ENCODE data around the gene POU2F3.

POU2F3 gene

DNA sequence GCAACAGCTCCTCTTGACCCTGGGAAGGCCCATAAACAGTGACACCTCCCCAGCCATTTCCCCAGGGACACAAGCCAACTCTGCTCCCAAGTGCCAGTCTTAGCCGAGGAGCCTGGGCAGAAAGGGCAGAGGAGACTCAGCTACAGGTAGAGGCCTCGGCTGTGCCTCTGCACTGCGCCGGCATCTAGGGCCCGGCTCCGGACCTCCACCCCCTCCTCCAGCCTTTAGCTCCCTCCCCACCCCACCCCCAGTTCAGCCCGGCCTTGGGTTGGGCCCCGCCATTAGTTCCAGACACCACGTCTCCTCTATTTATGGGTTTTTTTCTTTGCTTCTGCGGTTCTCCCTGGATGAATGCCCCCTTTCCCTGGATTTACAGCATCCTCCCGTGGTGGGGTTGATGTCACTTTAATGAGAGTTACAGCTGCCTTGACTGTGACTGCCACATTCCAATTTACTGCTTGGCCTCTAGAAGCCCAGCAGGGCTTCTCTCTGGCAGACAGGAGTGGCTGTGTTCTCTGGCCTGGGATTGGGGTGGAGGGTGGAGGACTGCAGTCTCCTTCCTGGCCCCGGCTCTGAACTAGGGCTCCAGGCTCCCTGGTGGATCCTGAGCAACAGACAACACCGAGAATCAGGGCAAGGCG, 42.6 kb upstream of the POU2F3 start:
- no peak for DNase-seq (ENCODE audit: low read depth)
- TF ChIP-seq, protein P1, sequence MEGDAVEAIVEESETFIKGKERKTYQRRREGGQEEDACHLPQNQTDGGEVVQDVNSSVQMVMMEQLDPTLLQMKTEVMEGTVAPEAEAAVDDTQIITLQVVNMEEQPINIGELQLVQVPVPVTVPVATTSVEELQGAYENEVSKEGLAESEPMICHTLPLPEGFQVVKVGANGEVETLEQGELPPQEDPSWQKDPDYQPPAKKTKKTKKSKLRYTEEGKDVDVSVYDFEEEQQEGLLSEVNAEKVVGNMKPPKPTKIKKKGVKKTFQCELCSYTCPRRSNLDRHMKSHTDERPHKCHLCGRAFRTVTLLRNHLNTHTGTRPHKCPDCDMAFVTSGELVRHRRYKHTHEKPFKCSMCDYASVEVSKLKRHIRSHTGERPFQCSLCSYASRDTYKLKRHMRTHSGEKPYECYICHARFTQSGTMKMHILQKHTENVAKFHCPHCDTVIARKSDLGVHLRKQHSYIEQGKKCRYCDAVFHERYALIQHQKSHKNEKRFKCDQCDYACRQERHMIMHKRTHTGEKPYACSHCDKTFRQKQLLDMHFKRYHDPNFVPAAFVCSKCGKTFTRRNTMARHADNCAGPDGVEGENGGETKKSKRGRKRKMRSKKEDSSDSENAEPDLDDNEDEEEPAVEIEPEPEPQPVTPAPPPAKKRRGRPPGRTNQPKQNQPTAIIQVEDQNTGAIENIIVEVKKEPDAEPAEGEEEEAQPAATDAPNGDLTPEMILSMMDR (IDR thresholded peaks at IDR 0.05; ENCODE audit: insufficient read depth, low read depth, low read length, missing control alignments) = no peak
- H3K4me3 ChIP-seq (ENCODE audit: low read depth, low read length) = no peak overlapping the region

DNA sequence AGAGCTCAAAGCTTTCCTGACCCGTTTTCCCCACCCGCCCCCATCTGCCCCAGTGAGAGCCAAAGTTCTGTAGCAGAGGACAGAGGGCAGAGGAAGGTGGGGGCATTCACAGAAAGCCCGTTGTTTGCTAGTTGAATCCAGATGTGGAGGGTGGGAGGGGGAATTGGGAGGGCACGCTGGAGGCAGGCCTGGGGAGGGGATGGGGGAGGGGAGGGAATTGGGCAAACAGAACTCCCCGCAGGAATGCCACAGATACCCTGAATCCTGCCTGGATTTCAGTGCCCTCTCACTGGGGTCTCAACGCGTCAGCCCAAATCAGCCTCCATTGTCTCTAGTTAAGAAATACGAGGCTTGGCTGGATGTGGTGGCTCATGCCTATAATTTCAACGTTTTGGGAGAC, 42.0 kb upstream of the POU2F3 start:
- H3K4me3 ChIP-seq (ENCODE audit: low read depth, low read length) = no peak overlapping the region
- DNase-seq (ENCODE audit: low read depth) = no peak
- TF ChIP-seq, protein P1 (IDR thresholded peaks at IDR 0.05; ENCODE audit: insufficient read depth, low read depth, low read length, missing control alignments) = no peak

DNA sequence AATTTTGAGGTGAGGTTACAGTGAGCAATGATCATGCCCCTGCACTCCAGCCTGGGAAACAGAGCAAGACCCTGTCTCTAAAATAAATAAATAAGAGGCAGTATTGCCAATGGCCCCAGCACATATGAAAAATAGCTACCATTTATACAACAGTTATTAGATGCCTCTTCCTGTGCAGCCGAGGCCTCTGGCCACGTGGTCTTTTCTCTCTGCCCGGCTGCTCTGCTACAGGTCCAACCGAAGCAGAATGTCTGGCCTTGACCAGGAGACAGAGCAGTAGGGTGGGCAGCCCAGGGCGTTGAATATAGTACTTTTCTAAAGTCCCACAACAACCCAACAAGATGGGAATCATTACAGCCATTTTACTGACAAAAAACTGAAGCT, 41.5 kb upstream of the POU2F3 start:
- no peak for DNase-seq (ENCODE audit: low read depth)
- TF ChIP-seq, protein P1 (IDR thresholded peaks at IDR 0.05; ENCODE audit: insufficient read depth, low read depth, low read length, missing control alignments) = no peak
- H3K4me3 ChIP-seq (ENCODE audit: low read depth, low read length) = no peak overlapping the region

DNA sequence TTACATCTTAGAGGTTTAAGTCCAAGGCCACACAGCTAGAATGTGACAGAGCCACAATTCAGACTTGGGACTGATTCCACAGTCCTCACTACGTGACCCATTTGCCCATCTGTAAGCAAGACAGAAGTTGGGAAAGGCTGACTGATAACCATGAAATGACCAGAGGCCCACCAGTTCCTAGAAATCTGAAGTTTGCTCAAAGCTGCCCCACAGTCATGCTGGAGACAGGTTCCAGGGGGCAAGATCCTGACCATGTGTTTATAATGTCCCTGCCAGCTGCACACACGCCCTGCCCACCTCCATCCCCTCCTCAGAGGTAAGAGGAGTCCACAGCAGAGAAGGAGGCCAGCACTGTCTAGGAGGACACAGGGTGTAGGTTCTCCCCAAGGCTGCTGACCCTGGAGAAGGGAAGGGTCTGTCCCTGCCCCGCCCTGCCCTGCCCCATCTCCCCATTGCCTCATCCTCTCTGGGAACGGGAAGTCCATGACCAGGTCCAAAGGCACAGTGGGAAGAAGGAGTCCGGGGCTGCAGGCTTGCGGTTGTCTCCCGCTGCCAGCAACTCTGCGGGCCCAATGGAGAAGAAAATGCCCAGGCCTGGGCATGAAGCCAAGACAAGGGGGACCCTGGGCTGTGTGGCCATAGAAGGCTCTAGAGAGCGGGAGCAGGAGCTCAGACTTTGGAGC, 41.0 kb upstream of the POU2F3 start:
- DNase-seq (ENCODE audit: low read depth) = no peak
- TF ChIP-seq, protein P1 (IDR thresholded peaks at IDR 0.05; ENCODE audit: insufficient read depth, low read depth, low read length, missing control alignments) = no peak
- H3K4me3 ChIP-seq (ENCODE audit: low read depth, low read length) = no peak overlapping the region

DNA sequence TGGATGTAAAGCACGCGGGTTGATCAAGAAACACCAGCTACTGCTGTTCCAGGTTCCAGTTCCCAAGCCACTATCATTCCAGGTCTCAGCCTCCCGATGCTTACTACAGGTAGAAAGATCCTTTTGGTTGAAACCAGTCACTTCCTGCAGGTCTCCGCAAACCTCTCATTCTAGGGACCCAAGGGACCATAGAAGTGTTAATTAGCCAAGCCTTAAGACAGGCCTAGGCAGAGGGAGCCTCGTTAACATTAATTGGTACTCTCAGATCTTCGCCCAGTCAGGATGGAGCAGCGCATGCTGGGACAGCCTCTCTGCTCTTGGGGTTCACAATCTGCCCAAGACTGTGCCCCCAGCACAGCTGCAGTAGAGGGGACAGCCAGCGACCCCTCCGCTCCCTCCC, 40.3 kb upstream of the POU2F3 start:
- no peak overlapping the region for H3K4me3 ChIP-seq (ENCODE audit: low read depth, low read length)
- no peak for DNase-seq (ENCODE audit: low read depth)
- TF ChIP-seq, protein P1 (IDR thresholded peaks at IDR 0.05; ENCODE audit: insufficient read depth, low read depth, low read length, missing control alignments) = no peak

DNA sequence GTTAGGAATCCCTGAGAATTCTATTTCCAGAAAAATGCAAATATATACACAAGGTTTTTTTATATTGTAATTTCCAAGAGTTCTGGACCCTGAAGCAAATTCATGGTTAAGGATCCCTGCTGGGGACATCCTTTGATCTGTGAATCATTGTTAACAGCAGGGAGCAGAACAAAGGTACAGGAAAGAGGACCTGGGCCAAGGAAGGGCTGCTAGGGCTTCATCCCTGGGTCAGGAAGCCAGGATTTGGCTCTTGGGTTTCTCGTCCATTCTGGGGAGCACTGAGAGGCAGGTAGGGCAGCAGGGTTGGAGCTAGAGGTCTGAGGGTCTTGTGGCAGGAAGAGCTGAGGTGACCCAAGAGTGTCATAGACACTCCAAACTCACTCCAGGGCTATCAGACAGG, 39.3 kb upstream of the POU2F3 start:
- no peak overlapping the region for H3K4me3 ChIP-seq (ENCODE audit: low read depth, low read length)
- TF ChIP-seq, protein P1 (IDR thresholded peaks at IDR 0.05; ENCODE audit: insufficient read depth, low read depth, low read length, missing control alignments) = no peak
- DNase-seq (ENCODE audit: low read depth) = no peak

DNA sequence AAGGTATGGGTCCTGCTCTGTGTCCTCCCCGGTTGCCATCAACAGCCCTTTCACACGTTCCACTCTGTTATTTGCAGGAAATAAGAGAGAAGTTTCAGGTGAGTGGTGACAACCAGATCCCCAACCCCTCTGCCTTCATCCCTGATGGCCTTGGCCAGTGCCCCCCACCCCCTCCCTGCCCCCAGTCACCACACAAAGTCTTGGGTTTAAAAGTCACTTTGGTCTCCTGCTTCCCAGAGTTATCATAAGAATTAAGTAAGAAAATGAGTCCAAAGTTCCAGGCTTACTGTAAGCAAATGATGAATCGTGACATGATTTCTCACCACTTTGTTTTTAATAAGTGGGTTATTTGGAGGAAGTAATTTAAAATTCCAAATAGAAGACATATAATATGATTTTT, 38.3 kb upstream of the POU2F3 start:
- DNase-seq (ENCODE audit: low read depth) = no peak
- TF ChIP-seq, protein P1 (IDR thresholded peaks at IDR 0.05; ENCODE audit: insufficient read depth, low read depth, low read length, missing control alignments) = no peak
- no peak overlapping the region for H3K4me3 ChIP-seq (ENCODE audit: low read depth, low read length)
